Activated CD4-positive, alpha-beta T cell treated with anti-CD3 and anti-CD28 coated beads for 4 hours (primary cell): ENCODE results near the gene ZGPAT.

Experiments
- DNase-seq, 2 donors: peaks; one replicate each; pipeline ENCODE4 v3.0.0-alpha.2; 2020

Gene ZGPAT

DNA sequence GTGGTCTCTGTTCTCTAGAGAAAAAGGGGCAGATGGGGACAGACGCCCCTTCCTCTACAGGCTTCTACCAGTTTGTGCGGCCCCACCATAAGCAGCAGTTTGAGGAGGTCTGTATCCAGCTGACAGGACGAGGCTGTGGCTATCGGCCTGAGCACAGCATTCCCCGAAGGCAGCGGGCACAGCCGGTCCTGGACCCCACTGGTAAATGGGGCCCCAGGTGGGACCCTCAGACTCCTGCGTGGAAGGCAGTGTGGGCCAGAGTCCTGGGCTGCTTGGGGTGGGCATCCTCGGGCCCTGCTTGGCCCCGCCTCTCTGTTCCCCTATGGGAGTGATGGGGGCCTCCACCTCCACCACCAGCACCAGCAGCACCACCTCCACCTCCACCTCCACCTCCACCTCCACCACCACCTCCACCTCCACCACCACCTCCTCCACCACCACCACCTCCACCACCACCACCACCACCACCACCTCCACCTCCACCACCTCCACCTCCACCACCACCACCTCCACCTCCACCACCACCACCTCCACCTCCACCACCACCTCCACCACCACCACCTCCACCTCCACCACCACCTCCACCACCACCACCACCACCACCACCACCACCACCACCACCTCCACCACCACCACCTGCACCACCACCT is 14.6 kb upstream of the ZGPAT start:
- no peak for DNase-seq

DNA sequence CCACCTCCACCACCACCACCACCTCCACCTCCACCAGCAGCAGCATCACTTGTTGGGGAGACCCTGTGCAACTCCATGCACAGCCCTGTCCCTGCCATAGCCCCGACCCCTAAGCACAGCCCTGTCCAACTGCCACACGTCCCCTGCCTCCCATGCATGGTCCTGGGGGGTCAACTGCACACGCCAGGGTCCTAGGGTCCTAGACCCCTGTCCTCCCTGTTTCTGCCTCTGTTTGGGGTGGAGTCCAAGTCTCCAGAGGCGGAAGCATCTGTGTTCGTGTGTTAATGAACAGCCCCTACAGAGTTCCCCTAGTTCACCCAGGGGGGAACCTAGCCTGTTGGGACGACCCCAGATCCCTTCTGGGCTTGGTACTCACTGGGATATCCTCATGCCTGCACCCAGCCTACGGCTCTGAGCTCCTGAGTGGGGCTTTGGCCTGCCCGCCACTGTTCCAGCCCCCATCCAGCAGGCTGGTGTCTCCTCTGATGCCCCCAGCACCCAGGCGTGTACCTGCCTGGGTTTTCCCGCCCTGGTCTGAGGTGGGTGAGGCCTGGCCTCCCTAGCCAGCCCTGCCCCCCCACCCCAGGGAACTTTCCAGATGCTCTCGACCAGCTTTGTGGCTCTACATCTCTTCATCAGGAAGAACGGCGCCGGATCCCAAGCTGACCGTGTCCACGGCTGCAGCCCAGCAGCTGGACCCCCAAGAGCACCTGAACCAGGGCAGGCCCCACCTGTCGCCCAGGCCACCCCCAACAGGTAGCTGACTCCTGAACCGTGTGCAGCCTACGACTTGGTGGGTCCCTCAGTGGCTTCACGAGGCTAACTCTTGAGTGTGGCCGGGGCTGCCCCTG is 13.9 kb upstream of the ZGPAT start:
- DNase-seq: no peak

DNA sequence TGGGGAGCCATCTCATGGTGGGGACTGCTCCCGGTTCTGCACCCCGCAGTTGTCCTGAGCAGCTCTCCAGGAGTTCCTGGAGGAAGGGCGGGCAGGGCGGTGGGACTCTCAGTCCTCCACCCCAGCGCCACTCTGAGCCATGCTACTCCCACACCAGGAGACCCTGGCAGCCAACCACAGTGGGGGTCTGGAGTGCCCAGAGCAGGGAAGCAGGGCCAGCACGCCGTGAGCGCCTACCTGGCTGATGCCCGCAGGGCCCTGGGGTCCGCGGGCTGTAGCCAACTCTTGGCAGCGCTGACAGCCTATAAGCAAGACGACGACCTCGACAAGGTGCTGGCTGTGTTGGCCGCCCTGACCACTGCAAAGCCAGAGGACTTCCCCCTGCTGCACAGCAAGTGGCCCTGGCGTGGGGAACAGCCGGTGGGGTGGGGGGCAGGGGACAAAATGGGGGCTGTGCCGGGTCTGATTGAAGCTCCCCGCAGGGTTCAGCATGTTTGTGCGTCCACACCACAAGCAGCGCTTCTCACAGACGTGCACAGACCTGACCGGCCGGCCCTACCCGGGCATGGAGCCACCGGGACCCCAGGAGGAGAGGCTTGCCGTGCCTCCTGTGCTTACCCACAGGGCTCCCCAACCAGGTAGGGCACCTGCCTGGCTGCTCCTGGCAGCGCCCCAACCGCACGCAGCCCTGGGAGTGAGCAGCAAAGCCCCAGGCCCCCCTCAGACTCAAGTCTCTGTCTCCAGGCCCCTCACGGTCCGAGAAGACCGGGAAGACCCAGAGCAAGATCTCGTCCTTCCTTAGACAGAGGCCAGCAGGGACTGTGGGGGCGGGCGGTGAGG is 13.0 kb upstream of the ZGPAT start:
- DNase-seq: no peak

DNA sequence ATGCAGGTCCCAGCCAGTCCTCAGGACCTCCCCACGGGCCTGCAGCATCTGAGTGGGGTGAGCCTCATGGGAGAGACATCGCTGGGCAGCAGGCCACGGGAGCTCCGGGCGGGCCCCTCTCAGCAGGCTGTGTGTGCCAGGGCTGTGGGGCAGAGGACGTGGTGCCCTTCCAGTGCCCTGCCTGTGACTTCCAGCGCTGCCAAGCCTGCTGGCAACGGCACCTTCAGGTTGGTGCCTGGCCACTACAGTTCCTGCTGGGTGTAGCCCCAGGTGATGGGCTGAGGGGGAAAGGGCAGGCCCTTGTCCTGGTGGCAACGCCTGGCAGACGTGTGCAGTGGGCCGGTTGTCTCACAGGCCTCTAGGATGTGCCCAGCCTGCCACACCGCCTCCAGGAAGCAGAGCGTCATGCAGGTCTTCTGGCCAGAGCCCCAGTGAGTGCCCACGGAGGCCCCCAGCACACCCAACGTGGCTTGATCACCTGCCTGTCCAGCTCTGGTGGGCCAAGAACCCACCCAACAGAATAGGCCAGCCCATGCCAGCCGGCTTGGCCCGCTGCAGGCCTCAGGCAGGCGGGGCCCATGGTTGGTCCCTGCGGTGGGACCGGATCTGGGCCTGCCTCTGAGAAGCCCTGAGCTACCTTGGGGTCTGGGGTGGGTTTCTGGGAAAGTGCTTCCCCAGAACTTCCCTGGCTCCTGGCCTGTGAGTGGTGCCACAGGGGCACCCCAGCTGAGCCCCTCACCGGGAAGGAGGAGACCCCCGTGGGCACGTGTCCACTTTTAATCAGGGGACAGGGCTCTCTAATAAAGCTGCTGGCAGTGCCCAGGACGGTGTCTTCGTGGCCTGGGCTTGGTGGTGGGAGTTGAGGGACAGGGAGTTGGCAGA is 12.2 kb upstream of the ZGPAT start:
- no peak for DNase-seq

DNA sequence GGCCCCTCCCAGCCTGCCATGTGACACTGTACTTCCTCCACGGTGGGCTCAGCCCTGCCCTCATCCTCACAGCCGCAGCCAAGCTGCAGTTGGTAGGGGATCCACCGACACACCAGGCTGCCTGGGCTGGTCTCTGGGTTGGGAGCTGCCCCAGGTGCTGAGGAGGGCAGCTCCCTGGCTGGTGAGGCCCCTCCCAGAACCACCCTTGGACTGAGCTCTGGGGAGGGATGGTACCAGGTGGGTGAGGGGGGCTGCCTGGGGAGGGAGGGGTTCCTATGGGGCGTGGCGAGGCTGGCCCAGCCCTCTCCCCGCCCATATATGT is 11.6 kb upstream of the ZGPAT start:
- no peak for DNase-seq

DNA sequence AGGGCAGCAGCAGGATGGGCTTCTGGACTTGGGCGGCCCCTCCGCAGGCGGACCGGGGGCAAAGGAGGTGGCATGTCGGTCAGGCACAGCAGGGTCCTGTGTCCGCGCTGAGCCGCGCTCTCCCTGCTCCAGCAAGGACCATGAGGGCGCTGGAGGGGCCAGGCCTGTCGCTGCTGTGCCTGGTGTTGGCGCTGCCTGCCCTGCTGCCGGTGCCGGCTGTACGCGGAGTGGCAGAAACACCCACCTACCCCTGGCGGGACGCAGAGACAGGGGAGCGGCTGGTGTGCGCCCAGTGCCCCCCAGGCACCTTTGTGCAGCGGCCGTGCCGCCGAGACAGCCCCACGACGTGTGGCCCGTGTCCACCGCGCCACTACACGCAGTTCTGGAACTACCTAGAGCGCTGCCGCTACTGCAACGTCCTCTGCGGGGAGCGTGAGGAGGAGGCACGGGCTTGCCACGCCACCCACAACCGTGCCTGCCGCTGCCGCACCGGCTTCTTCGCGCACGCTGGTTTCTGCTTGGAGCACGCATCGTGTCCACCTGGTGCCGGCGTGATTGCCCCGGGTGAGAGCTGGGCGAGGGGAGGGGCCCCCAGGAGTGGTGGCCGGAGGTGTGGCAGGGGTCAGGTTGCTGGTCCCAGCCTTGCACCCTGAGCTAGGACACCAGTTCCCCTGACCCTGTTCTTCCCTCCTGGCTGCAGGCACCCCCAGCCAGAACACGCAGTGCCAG is 11.0 kb upstream of the ZGPAT start, which contains the start of gene TNFRSF6B:
Gene TNFRSF6B (plus strand): TSS at position 25 of the 729 bp plus-strand sequence. CDS start 116 bp downstream, at position 141.
- DNase-seq: no peak

DNA sequence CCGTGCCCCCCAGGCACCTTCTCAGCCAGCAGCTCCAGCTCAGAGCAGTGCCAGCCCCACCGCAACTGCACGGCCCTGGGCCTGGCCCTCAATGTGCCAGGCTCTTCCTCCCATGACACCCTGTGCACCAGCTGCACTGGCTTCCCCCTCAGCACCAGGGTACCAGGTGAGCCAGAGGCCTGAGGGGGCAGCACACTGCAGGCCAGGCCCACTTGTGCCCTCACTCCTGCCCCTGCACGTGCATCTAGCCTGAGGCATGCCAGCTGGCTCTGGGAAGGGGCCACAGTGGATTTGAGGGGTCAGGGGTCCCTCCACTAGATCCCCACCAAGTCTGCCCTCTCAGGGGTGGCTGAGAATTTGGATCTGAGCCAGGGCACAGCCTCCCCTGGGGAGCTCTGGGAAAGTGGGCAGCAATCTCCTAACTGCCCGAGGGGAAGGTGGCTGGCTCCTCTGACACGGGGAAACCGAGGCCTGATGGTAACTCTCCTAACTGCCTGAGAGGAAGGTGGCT is 10.4 kb upstream of the ZGPAT start:
- DNase-seq: no peak

DNA sequence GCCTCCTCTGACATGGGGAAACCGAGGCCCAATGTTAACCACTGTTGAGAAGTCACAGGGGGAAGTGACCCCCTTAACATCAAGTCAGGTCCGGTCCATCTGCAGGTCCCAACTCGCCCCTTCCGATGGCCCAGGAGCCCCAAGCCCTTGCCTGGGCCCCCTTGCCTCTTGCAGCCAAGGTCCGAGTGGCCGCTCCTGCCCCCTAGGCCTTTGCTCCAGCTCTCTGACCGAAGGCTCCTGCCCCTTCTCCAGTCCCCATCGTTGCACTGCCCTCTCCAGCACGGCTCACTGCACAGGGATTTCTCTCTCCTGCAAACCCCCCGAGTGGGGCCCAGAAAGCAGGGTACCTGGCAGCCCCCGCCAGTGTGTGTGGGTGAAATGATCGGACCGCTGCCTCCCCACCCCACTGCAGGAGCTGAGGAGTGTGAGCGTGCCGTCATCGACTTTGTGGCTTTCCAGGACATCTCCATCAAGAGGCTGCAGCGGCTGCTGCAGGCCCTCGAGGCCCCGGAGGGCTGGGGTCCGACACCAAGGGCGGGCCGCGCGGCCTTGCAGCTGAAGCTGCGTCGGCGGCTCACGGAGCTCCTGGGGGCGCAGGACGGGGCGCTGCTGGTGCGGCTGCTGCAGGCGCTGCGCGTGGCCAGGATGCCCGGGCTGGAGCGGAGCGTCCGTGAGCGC is 9.8 kb upstream of the ZGPAT start:
- DNase-seq: no peak

DNA sequence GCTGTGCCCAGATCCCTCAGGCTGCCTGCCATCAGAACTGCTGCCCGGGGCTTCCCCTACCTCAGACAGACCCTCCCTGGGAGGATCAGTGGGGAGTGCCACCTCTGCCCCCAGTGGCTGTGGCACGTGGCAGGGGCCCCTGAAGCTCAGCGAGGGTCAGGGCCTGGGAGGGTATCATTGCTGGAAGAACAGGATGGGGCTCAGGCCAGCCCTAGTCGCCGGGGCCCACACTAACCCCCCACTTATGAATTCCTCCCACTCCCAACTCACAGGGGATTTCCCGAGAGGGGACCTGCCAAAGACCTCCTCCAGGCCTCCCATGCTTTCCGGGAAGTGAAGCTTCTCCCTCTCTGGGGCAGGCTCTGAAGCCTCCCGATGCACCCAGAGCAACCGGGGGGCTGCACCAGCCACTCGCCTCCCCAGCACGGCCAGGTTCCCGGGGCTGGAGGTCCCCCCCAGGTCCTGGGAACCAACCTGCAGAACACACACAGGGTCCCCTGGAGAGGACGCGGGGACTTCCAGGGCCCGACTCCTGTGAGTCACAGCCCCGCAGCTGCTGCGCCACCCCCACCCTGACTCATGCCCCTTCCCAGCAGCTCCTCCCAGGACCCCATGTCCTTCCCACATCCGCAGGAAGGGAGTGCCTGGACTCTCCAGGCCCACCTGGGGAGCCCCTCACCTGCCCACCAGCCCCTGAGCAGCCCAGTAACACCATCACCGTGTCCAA is 8.9 kb upstream of the ZGPAT start:
- DNase-seq: peak in 1 of 2 donors; percentile 58

DNA sequence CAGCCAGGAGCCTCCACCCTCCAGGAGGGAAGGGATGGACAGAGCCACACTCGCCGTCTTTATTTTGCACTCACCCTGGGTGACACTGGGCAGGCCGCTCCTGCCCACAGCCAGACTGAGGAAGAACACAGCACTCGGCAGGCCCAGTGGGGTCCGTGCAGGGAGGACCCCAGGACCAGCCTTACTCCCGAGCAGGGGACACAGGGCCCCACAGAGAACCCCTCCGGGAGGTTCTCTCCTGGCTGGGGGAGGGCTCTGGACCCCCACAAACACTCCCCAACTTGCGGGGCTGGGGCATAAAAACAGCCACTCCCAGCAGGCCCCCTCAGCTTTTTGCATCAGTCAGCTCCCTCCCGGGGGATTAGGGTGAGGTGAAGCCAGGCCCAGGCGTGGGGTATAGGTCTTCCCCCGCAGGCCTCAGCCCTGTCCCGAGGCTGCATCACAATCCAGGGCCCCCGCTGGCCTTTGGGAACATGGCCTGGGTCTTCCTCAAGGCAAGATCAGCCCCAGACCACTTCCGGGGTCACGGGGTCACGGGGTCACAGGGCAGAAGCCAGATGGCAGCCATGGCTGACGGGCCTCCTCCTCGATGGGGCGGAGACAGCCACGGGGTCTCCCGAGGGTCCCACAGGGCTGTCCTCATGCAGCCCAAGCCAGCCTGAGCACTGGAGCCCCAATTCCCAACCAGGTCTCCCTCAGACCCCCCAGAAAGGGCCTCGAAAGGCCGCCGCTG is 8.2 kb upstream of the ZGPAT start:
- DNase-seq: no peak

DNA sequence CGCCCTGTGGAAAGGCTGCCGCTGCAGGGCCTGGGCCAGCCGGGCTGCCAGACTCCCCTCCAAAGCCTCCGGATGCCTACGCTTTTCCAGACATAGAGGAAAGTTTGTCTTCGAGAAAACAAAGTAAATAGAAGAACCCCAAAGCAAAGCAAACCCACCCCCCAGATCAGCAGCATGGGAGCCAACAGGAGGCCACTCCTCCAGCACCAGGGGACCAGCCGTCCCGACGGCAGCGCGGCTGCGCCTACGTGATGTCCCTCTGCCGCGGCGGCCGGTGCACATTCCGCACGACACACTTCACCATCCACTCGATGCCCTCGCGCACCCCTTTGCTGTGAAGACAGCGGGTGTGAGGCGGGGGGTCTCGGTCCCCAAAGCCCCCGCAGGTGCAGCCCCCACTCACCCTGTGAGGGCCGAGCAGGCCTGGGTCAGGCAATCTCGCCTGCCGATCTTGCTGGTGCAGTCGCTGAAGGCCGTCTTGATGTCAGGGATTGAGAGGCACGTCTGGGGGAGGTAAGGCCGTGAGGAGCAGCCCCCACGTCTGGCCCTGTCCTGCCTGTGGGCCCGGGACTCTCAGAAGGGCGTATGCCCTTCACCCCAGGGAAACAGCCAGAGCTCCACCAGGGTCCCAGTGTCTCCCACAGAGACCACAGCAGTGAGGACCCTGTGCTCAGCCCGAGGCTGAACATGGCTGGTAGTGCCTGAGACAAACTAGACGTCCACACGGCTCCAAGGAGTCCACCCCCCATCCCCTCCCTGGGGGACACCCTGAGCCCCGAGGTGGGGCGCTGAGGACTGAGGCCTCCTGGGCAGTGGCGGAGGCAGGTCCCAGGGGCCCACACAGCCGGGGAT is 7.4 kb upstream of the ZGPAT start:
- DNase-seq: no peak

DNA sequence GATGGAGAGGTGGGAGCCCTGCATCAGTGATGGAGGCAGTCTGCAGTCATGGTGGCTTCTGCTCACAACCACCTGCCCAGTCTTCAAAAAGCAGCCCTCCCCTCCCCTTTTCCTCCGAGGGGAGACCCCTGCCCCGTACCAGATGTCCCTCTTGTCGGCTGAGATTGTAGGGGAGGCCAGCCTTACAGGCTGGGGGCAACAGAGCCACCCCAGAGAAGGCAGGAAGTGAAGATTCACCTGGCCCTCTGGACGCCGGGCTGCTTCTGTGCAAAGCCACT is 6.8 kb upstream of the ZGPAT start:
- DNase-seq: no peak

DNA sequence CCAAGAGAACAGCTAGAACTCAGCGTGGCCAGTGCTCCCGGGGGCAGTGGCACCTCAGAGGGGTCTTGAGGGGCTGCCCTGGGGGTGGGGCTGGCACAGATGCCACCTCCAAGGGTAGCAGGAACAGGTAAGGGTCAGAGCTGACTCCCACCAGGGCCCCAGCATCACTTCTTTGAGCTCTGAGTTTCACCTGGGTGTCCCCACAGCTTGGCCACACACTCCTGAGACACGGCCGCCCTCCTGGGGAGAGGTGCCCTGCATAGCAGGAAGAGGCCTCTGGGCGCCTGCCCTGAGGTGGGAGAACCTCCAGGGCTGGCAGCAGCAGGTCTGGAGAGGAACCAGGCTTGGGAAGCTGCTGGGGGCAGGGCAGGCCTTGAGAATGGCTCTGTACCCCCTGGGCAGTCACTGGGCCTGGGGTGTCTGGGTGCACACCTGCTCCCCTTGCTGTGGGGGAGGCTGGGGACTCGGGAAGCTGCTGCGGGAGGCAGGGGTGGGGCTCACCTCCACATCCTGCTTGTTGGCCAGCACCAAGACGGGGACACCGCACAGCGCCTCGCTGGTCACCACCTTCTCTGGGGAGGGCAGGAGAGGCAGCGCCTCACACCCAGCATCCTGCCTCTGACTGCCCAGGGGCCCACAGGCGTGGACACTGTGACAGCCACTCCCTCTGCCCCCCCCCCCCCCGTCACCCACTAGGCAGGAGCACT is 6.4 kb upstream of the ZGPAT start:
- no peak for DNase-seq

DNA sequence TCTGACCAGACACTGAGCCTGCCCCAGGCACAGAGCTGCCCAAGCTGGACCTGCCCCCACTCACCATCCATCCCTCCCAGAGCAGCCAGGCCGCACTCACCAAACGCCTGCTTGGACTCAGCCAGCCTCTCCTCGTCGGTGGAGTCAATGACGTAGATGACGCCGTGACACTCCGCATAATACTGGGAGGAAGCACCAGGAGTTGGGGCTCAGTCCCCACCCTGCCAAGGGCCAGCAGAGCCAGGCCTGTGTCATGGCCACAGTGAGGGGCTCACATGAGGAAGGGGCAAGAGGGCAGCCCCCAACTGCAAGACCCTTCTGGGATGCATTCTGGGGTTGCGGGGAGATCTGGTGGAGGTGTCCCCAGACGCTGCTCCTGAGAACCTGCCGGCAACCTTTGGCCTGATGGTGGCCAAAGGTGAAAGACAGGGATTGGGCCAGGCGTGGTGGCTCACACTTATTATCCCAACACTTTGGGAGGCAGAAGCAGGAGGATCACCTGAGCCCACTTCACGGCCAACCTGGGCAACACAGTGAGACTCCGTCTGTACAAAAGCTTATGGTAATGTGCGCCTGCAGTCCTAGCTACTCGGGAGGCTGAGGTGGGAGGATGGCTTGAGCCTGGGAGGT is 5.7 kb upstream of the ZGPAT start:
- no peak for DNase-seq

DNA sequence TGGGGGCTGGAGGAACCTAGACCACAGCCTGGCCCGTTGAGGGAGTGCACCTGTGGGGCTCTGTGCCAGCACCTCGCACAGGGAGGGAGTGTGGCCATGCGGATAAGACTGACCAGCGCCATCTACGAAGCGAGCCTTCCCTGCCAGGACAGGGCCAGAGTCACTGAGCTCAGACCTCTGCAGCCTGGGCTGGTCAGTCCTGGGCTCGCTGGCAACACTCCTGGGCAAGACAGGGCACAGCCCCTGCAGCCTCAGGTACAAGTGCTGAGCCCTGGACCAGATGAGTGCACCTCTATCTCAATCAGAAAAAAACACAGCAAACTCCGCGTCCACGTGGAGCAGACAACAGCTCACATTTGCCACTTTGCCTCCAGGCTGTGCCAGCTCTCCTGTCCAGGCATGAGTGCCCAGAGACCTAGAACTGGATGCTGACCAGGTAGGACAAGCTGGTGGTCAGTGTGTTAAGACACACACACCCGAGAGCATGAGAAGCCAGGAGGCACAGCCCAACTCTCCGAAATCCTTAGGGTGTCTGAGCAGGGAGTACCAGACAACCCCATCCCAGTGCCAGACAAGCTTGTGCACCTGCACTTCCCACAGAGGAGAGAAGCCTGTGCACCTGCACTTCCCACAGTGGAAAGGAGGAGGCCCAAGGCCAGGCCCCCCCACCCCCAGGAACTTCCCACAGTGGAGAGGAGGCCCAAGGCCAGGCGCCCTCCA is 4.9 kb upstream of the ZGPAT start:
- no peak for DNase-seq

DNA sequence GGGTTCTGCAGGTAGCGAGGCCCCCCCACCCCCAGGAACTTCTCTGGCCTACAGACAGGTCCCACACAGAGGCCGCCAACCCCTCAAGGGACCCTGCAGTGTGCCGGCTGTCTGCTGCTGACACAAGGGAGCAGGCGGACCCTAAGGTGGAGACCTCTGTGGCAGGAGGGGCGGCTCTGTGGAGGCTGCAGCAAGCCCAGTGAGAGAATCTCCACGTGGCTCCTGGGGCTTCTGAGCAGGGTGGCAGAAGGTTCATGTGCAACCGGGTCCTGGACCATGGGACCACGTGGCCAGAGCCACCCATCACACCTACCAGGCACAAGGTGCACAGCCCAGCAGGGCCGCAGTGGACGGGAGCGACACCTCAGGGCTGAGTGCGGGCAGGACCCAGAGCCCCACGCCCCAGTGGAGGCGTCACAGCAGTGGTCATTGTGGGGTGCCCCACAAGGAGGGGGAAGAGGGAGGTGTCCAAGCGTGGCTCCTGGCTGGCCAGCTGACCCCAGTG is 4.3 kb upstream of the ZGPAT start:
- DNase-seq: no peak
